Ovary (tissue), 9 donors: ENCODE measurements around the gene TMEM184C. TPM values are rescaled to one million over a fixed set of nuclear protein-coding genes. Genes with fewer than 3 reads are reported as not detected.

Source experiments
- DNase-seq, 5 donors: peaks; one replicate each; pipeline ENCODE4 v3.0.0-alpha.2; 2019 to 2020
- H3K27ac ChIP-seq, 2 donors: fragments of 200-600 bp; one replicate each; pipeline versions ENCODE4 v1.5.1 to v1.8.0; 2019 to 2022
- H3K27me3 ChIP-seq: fragments of 200-600 bp; one replicate; pipeline ENCODE4 v1.8.0; 2022
- H3K36me3 ChIP-seq: fragments of 200-600 bp; sonication (generic); one replicate; pipeline ENCODE4 v1.5.1; 2019
- H3K4me1 ChIP-seq: one replicate; pipeline ENCODE4 v1.8.1; 2013; ENCODE audit warnings: mild to moderate bottlenecking, moderate library complexity; ENCODE audit not compliant: insufficient read depth
- H3K4me3 ChIP-seq: fragments of 200-600 bp; sonication (generic); one replicate; pipeline ENCODE4 v1.5.1; 2017
- H3K9me3 ChIP-seq, 2 donors: fragments of 200-600 bp in 1 of 2; sonication (generic) in 1 of 2; one replicate each; pipeline versions ENCODE4 v1.5.1 to v1.8.1; 2013 to 2019; ENCODE audit warnings: mild to moderate bottlenecking in 1 of 2, moderate library complexity in 1 of 2
- EP300 ChIP-seq: sonication (generic); formaldehyde crosslinking; IDR thresholded peaks from one replicate; pipeline ENCODE4 v1.6.1; 2017; ENCODE audit warnings: antibody characterized with exemption
- POLR2A ChIP-seq: fragments of 450-650 bp; IDR thresholded peaks from one replicate; pipeline ENCODE4 v1.6.1; 2017; ENCODE audit warnings: antibody characterized with exemption, mild to moderate bottlenecking, moderate library complexity
- WGBS, 3 donors: extraction: QIAGEN DNeasy Blood & Tissue Kit in 1 of 3; methylation state at CpG; one replicate each; pipeline versions ENCODE4 v1.1.5 to v1.1.7; 2013 to 2017; 5-methylcytosine and 5-hydroxymethylcytosine counted together
- intact Hi-C, 4 donors: fragments of 100-400 bp; cut with DNase I; formaldehyde crosslinking; loops; one replicate each; pipeline versions ENCODE4 v1.11.0 to v1.15.1; 2022 to 2023
- polyA plus RNA-seq, 2 donors: library from polyadenylated mRNA; stranded (reverse); fragments of 200-250 nt in 1 of 2; fragments of 350-450 nt in 1 of 2; fragmentation: Illumina TruSeq in 1 of 2; extraction: RNeasy Lipid Tissue Mini Kit (QIAGEN cat#74804) in 1 of 2; gene quantifications; one replicate each; pipeline ENCODE4 v1.2.3, GENCODE V29; 2013 to 2014
- total RNA-seq, 7 donors: library from RNA; depleted of rRNA in 2 of 7; stranded (reverse); fragments of >200 nt in 2 of 7; fragmentation: NEBNext Ultra II Directional in 3 of 7; extraction: Animal tissue kit (Norgen Biotek cat#: 25700) in 3 of 7; gene quantifications; one replicate each; pipeline versions ENCODE4 v1.1.0 to v1.2.4, GENCODE V29; 2016 to 2023
- TF ChIP-seq, protein P1 (sequence below), 3 donors: fragments of 450-650 bp in 2 of 3; fragments of 200-600 bp in 1 of 3; IDR thresholded peaks; one replicate each; pipeline versions ENCODE4 v1.5.1 to v1.8.0; 2016 to 2022; ENCODE audit warnings: antibody characterized with exemption in 3 of 3, mild to moderate bottlenecking in 1 of 3
- donor health status: DM: no; HTN: no; CAD: no; lungs with moderate emphysema.
- donor health status: DM: no; HTN: no; CAD: no.
- donor health status: Bipolar disorder and iron deficiency.
- donor health status: DM: yes; HTN: yes; CAD: no.
- donor health status: DM: no; HTN: no; CAD: no.
- donor health status: DM: yes; HTN: yes; CAD: no.

TMEM184C gene
- total and polyA plus RNA-seq, 9 donors = 12.9 to 32.0 (median 27.6) TPM

GRCh38 chr4:147578051-147578476, 39.1 kb upstream of the TMEM184C start:
- intact Hi-C loops = no loop called here
- no peaks in the 10 kb centered on the region for H3K36me3 ChIP-seq
- DNase-seq = peak in 3 of 5 donors; percentile 19 to 30 (median 27)
- H3K4me3 ChIP-seq = no peak overlapping the region
- no peaks in the 10 kb centered on the region for H3K27me3 ChIP-seq
- H3K9me3 ChIP-seq = no peaks in the 10 kb centered on the region
- H3K4me1 ChIP-seq = peaks cover 2% of the 10 kb centered on the region
- no peak for TF ChIP-seq POLR2A
- peak; percentile 13 for TF ChIP-seq EP300
- no peak overlapping the region for H3K27ac ChIP-seq
- WGBS, 3 donors = 73 to 83% (median 79%) methylated on average over 6 of the region's 6 CpGs

GRCh38 chr4:147578593-147578992, 38.6 kb upstream of the TMEM184C start:
- Histone ChIP-seq H3K4me3 (no peak overlapping the region), H3K27ac (no peak overlapping the region), H3K4me1 (peaks cover 2% of the 10 kb centered on the region), H3K9me3 (no peaks in the 10 kb centered on the region), H3K27me3 (no peaks in the 10 kb centered on the region), H3K36me3 (no peaks in the 10 kb centered on the region)
- intact Hi-C loops = no loop called here
- DNase-seq = no peak
- 84 to 86% (median 85%) methylated on average over 3 of the region's 3 CpGs for WGBS, 3 donors
- TF ChIP-seq, protein P1, sequence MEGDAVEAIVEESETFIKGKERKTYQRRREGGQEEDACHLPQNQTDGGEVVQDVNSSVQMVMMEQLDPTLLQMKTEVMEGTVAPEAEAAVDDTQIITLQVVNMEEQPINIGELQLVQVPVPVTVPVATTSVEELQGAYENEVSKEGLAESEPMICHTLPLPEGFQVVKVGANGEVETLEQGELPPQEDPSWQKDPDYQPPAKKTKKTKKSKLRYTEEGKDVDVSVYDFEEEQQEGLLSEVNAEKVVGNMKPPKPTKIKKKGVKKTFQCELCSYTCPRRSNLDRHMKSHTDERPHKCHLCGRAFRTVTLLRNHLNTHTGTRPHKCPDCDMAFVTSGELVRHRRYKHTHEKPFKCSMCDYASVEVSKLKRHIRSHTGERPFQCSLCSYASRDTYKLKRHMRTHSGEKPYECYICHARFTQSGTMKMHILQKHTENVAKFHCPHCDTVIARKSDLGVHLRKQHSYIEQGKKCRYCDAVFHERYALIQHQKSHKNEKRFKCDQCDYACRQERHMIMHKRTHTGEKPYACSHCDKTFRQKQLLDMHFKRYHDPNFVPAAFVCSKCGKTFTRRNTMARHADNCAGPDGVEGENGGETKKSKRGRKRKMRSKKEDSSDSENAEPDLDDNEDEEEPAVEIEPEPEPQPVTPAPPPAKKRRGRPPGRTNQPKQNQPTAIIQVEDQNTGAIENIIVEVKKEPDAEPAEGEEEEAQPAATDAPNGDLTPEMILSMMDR (IDR thresholded peaks at IDR 0.05) = no peak
- no peak for TF ChIP-seq POLR2A
- TF ChIP-seq EP300 = no peak

- Histone ChIP-seq H3K4me1 (peaks cover 2% of the 10 kb centered on the region), H3K4me3 (no peak overlapping the region), H3K9me3 (no peaks in the 10 kb centered on the region), H3K36me3 (no peaks in the 10 kb centered on the region), H3K27me3 (no peaks in the 10 kb centered on the region), H3K27ac (no peak overlapping the region)
- intact Hi-C loops = no loop called here
- WGBS, 3 donors = 56 to 59% (median 57%) methylated on average over 1 of the region's 1 CpG
- no peak for DNase-seq
- TF ChIP-seq EP300 (no peak), POLR2A (no peak)
- TF ChIP-seq, protein P1 (IDR thresholded peaks at IDR 0.05) = no peak
Measured at GRCh38 chr4:147580396-147580795, 36.8 kb upstream of the TMEM184C start.

GRCh38 chr4:147581606-147582350, 35.4 kb upstream of the TMEM184C start:
- no peak for TF ChIP-seq POLR2A
- TF ChIP-seq EP300 = no peak
- TF ChIP-seq, protein P1 (IDR thresholded peaks at IDR 0.05) = no peak
- intact Hi-C loops = no loop called here
- no peaks in the 10 kb centered on the region for H3K9me3 ChIP-seq
- no peaks in the 10 kb centered on the region for H3K36me3 ChIP-seq
- peaks cover 2% of the 10 kb centered on the region for H3K4me1 ChIP-seq
- WGBS, 3 donors = 75 to 83% (median 77%) methylated on average over 6 of the region's 6 CpGs
- H3K27ac ChIP-seq = no peak overlapping the region
- DNase-seq = no peak
- H3K4me3 ChIP-seq = no peak overlapping the region
- no peaks in the 10 kb centered on the region for H3K27me3 ChIP-seq

GRCh38 chr4:147582386-147583060, 34.7 kb upstream of the TMEM184C start:
- intact Hi-C loops = no loop called here
- Histone ChIP-seq H3K4me1 (peaks cover 2% of the 10 kb centered on the region), H3K27ac (no peak overlapping the region), H3K9me3 (no peaks in the 10 kb centered on the region), H3K4me3 (no peak overlapping the region), H3K27me3 (no peaks in the 10 kb centered on the region), H3K36me3 (no peaks in the 10 kb centered on the region)
- TF ChIP-seq POLR2A (no peak), EP300 (no peak)
- TF ChIP-seq, protein P1 (IDR thresholded peaks at IDR 0.05) = no peak
- no peak for DNase-seq
